COLO668 (cell line): ENCODE data around the gene PCBP2.
"Not testable (repeated sequence)": the region's sequence is repeated elsewhere in the genome, so short reads cannot be mapped to it uniquely, and the experiment has no call there.

Source experiments
- DNase-seq: peaks from one replicate; lab custom pipeline; 2025; ENCODE audit not compliant: unreplicated experiment; lab: John Stamatoyannopoulos, UW

Gene PCBP2

GRCh38 chr12:53472056-53472582, 20.2 kb downstream of the PCBP2 start:
- no peak for DNase-seq

- no peak for DNase-seq
Measured at GRCh38 chr12:53474077-53474476, 22.2 kb downstream of the PCBP2 start.

- DNase-seq, result no peak
Measured at GRCh38 chr12:53474819-53475218, 22.9 kb downstream of the PCBP2 start.

- DNase-seq, result no peak
Measured at GRCh38 chr12:53476769-53477209, 24.9 kb downstream of the PCBP2 start.

- no peak for DNase-seq
Measured at GRCh38 chr12:53478865-53479264, 27.0 kb downstream of the PCBP2 start.

GRCh38 chr12:53479331-53479730, 27.4 kb downstream of the PCBP2 start:
- DNase-seq, result no peak

- no peak for DNase-seq
Measured at GRCh38 chr12:53480491-53481442, 28.9 kb downstream of the PCBP2 start.

GRCh38 chr12:53481458-53481857, 29.6 kb downstream of the PCBP2 start:
- DNase-seq, result not testable (repeated sequence)

- no peak for DNase-seq
Measured at GRCh38 chr12:53481939-53482586, 30.2 kb downstream of the PCBP2 start.

- DNase-seq, result no peak
Measured at GRCh38 chr12:53482626-53483168, 30.8 kb downstream of the PCBP2 start.

GRCh38 chr12:53483225-53483978, 31.5 kb downstream of the PCBP2 start:
- no peak for DNase-seq

- no peak for DNase-seq
Measured at GRCh38 chr12:53483979-53484377, 32.1 kb downstream of the PCBP2 start.

GRCh38 chr12:53484686-53485575, 33.0 kb downstream of the PCBP2 start:
- DNase-seq, result no peak

GRCh38 chr12:53485955-53486735, 34.2 kb downstream of the PCBP2 start:
- no peak for DNase-seq

- DNase-seq, result no peak
Measured at GRCh38 chr12:53486736-53487487, 35.0 kb downstream of the PCBP2 start.

GRCh38 chr12:53489242-53489864, 37.5 kb downstream of the PCBP2 start:
- DNase-seq, result no peak

GRCh38 chr12:53492188-53492587, 40.3 kb downstream of the PCBP2 start:
- DNase-seq, result no peak
